ENCODE data around the gene RAB18.

DNA sequence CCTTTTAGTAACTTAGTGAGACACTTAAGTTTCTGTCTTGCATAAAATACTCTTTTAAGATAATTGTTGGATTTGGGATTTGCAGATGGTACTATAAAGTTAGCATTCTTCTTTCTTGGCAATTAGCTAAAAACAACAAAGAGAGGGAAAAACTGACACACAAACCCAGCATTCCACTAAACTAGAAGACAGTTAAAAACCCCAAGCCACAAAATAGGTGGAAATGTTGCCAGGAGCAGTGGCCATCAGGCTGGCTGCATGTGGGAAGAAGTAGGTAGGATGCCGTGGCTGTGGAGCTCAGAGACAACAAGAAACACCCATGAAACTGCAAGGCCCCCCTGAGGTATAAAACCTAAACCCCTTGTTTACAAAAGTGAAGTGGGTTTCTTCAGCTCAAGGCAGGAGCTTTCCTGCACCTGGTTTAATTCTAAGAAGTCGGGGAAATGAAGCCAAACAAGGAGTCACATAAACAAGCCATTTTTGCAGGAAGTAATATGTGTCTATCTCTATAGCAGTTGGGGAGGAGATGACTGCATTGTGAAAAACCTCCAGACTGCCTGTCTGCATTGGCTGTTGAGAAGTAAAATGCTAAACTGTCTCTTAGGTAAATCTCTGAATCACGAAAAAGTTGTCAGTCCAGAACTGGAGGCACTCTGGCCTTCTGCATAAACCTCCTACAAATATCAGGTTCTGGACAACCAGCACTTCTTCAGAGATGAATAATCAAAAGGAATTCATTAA is 9.5 kb downstream of the RAB18 start:
- TF ChIP-seq, protein P1, sequence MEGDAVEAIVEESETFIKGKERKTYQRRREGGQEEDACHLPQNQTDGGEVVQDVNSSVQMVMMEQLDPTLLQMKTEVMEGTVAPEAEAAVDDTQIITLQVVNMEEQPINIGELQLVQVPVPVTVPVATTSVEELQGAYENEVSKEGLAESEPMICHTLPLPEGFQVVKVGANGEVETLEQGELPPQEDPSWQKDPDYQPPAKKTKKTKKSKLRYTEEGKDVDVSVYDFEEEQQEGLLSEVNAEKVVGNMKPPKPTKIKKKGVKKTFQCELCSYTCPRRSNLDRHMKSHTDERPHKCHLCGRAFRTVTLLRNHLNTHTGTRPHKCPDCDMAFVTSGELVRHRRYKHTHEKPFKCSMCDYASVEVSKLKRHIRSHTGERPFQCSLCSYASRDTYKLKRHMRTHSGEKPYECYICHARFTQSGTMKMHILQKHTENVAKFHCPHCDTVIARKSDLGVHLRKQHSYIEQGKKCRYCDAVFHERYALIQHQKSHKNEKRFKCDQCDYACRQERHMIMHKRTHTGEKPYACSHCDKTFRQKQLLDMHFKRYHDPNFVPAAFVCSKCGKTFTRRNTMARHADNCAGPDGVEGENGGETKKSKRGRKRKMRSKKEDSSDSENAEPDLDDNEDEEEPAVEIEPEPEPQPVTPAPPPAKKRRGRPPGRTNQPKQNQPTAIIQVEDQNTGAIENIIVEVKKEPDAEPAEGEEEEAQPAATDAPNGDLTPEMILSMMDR (IDR thresholded peaks at IDR 0.05; ENCODE audit: insufficient read depth, low read length, poor library complexity, severe bottlenecking) = no peak
- no peak for TF ChIP-seq EZH2phosphoT487 (conservative IDR thresholded peaks at IDR 0.05; ENCODE audit: low read length)
